NCI-H2227 (cell line): Measurements from ENCODE around the gene LOXL3.

ENCODE experiments used
- DNase-seq: peaks from one replicate; lab custom pipeline; 2025; ENCODE audit not compliant: unreplicated experiment; lab: John Stamatoyannopoulos, UW

LOXL3 gene

GRCh38 chr2:74530239-74531187 is 23.2 kb downstream of the LOXL3 start:
- DNase-seq, result peak; percentile 58

DNA sequence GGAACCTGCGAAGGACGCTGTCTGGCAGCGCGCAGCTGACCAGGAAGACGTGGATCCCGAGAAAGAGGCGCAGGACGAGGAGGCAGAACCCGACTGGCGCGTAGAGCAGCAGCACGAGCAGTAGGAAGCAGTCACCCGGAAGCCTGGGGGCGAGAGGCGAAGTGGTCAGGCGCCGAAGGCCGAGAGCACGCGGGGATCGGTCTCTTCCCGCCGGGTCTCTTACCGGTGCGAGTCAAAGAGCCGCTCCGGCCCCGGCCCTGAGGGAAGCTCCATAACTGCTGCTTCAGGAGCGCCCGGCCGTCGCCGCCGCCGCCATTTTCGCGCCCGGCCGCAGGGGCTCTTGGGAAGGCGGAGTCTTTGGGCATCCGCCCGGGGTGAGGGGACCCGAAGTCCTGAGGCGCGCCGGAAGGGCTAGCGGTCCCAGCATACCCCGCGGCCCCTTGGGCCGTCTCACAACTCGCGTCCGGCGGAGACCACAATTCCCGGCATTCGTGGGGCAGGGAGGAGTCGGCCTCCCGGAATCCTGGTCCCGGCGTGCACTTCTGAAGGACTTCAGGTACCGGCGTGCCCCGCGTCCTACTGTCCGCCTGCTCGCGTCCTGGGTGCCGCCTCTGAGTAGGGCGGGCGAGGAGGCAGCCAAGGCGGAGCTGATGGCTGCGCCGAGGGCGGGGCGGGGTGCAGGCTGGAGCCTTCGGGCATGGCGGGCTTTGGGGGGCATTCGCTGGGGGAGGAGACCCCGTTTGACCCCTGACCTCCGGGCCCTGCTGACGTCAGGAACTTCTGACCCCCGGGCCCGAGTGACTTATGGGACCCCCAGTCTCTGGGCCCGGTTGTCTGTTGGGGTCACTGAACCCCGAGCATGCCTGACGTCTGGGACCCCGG is 24.1 kb downstream of the LOXL3 start, which contains the start of the genes AUP1 and HTRA2:
Gene AUP1 (minus strand): TSS at position 350 of the 882 bp plus-strand sequence. CDS start 77 bp downstream, at position 273.
Gene HTRA2 (plus strand): TSS at position 577 of the 882 bp plus-strand sequence. CDS start 74 bp downstream, at position 651.
- DNase-seq, result peak; percentile 100

DNA sequence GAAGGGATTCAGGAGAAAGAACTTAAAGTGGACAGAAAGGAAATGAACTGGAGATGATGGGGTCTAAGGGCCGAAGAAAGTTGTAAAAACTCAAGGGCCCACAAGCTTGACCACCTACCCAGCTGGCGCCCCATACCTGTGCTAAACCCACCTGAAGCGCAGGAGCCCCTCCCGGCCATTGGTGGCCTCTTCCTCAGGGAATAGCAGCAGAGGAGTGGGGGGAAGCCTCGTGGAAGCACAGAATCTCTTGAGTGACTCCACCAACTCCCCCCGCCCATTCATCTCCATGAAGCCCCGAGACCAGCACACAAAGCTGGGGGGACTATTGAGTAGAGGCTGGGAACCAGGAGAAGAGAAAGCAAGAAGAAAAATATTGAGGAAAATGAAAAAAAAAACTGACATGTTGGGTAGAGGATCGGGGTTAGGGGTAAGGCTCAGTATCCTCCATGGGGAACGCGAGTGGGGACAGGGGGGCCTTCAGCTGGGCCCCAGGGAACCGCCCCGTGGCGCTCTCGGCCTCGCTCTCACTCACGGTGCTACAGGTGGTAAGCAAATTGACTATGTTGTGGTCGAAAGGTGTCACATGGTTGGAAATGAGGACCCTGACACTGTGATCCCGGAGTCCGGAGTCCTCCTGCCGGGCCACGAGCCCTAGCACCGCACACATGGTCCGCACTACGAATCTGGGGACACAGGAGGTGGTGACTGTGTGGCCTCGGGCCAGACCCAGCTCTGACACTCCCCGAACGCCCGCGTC is 25.0 kb downstream of the LOXL3 start:
- DNase-seq, result no peak

DNA sequence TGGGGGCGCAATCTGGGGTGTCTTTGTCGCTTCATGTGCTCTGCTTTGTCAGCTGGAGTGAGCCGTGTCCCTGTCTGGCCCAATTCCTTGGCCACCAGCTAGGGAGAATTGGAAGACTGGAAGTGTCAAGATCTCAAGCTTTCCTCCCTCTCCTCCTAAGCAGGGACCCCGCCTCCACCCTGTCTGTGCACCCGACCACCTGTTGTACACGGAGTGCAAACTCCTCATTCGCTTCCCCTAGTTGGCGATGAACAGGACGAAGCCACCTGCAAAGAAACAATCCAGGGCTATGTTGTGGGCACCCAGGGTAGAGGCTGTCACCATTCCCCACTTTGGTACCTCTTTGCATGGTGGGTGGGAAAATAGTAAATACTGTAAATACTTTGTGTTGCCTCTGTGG is 26.0 kb downstream of the LOXL3 start:
- DNase-seq, result no peak

DNA sequence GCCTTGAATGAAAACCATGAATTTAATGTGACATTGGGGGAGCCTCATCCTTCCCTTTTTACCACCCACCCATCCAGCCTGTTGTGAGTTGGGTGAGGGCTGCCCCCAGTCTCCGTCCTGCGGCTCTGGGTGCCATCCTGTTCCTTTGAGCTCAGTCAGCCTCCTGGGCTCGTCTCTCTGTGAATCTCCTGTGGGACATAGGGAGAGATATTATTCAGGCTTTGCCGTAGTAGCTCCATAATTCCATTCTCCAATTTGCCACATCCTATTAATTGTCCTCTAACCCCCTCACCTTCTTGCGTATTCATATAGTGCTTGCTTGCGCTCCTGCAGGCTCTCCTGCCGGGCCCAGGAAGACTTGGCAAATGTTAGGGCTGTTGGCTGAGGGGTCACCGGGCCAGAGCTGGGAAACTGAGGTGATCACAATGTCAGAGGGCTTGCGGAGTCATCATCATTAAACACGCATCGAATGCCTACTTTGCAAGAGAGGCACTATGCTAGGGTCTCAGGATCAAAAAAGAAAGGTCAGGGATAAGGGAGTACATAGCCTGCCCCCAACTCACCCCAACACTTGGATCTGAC is 27.0 kb downstream of the LOXL3 start:
- no peak for DNase-seq

DNA sequence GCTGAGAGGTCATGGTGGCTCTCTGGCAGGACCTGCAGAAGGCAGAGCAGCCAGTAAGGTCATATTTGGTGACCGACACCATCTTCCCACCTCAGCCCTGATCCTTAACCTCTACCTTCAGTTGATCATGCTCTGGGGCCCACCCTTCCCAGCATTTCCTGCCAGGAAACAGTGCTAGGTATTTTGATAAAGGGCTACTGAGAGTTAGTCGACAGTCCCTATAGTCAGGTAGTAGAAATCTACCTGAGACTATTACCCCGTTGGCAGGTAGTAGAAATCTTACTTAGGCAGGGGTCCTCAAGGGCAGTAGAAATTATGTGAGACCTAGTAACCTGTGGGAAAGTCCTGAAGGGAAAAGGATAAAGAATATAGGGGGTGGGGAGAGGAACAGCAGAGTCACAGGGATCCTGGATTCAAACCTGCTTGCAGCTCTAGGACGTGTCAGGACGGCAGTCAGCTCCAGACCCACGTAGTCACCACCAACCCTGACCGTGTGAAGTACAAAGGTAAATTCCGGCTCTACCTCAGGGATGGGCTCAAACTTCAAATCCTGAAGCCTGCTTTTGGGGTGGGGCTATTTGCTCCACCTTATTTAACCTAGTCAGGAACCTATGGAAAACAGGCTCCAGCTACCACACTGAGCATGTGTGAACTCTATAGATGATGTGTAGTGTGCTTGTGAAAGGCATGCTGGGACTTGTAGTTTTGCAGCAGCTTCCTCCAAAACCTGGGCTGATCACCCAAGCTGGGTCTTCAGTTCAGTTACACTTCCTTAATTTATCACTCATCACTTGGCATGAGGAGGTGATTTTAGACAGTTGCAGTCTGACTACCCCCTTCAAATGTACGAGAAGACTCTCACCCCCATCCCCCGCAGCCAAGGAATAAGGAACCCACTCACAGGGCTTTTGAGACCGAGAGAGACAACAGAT is 27.8 kb downstream of the LOXL3 start, which contains the start of gene DQX1:
Gene DQX1 (minus strand): TSS at position 515 of the 932 bp plus-strand sequence. CDS start 502 bp downstream, at position 13.
- peak; percentile 58 for DNase-seq

DNA sequence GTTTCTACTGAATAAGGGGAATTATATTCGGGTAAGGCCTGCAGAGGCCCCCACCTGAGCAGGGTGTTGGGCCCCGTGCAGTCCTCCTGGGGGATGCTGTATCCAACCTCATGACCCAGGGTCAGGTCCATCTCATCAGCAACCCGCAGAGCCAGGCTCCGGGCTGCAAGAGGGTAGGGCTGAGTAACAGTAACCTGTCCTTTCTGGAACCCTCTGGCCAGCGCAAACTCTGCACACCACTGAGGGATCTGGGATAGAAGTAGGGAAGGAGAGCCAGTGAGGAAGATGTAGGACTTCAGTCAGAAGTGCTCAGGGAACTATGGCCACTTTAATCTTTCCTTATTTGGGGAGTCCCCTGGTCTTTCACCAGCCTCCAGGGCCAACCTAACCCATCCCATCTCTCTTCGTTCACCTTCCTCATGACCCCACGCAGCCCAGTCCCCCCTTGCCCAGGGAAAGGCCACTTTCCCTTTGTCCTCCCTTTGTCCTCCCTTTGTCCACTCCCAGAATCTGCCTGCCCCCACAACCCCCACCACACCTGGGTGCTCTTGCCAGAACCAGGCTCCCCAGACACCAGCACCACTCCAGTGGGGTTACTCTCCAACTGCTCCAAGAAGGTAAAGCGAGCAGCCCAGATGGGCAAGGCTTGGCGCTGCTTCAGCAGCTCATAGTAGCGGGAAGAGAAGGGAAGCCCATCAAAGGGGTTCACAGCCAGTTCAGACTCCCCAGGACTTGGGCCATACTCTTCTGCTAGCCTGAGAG is 28.6 kb downstream of the LOXL3 start:
- DNase-seq, result no peak

DNA sequence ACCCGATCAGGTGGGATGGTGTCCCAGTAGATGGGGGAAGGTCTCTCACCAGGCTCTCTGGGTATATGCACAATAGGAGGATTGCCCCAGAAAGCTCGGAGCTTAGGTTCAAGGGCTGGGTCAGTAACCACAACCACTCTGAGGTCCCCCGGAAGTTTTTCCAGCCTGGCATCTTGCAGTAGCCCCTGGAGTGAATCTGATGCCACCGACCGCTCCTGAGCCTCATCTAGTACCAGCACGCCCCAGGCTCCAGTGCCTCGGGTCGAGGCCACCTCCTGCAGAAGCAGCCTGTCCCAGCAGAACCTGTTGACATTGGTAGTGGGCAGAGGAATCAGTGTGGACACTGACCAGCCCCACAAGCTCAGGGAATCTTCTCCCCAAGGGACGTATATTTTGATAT is 29.7 kb downstream of the LOXL3 start:
- no peak for DNase-seq

GRCh38 chr2:74522516-74522915 is 31.2 kb downstream of the LOXL3 start:
- DNase-seq, result no peak

GRCh38 chr2:74516650-74517049 is 37.1 kb downstream of the LOXL3 start:
- DNase-seq, result no peak

- no peak for DNase-seq
These were observed 37.6 kb downstream of the LOXL3 start for GRCh38 chr2:74515981-74516633.

GRCh38 chr2:74515271-74515980 is 38.3 kb downstream of the LOXL3 start:
- no peak for DNase-seq

- no peak for DNase-seq
These were observed 39.1 kb downstream of the LOXL3 start, which contains the start of gene TLX2 for GRCh38 chr2:74514368-74515270. Gene TLX2, plus strand, starts transcription at chr2:74514450. Its CDS starts 357 bp downstream, at chr2:74514807.

DNA sequence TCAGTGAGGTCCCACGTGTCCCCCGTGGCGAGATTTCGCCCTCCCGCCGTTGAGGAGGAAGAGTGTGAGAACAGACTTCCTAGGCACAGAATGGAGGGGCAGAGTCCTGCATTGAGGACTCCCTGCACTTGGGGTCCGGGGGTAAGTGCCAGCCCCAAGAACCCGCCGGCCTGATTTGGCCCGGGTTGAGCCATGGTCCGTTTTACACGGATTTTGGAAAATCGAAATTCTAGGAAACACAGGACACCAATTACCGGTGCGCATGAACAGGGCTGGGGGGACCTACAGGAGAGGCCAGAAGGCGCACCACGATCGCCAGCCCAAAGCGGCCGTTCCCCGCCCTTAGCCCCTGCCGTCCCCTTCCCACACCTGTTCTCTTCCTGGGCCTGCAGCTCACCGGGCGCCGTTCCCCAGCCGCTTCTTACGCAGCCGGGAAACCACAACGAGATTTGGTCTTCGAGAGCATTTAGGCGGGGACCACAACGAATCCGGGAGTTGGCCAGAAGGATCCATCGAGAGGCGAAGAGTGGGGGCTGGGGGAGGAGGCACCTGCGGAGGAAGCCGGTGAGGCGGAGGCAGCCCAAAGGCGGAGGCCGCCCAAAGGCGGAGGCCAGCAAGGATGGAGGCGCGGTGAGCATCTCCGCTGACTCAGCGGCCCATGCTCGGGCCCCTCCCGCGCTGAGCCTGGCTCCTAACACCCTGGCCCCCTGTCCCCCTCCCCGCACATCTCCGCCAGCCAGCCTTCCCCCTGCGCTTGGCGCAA is 40.0 kb downstream of the LOXL3 start:
- DNase-seq, result peak; percentile 78
